Uterus (tissue), 4 donors: ENCODE results near the gene UBE2N. TPM values are rescaled to one million over a fixed set of nuclear protein-coding genes. Genes with fewer than 3 reads are reported as not detected.

ENCODE experiments used
- DNase-seq, 2 donors: peaks; one replicate each; pipeline ENCODE4 v3.0.0-alpha.2; 2019 to 2020
- H3K27ac ChIP-seq, 2 donors: fragments of 200-600 bp; sonication (generic); 1 replicate in 1 of 2; 2 replicates in 1 of 2; pipeline ENCODE4 v1.5.1; 2016 to 2018
- H3K27me3 ChIP-seq, 2 donors: fragments of 200-600 bp; sonication (generic); one replicate each; pipeline ENCODE4 v1.5.1; 2018 to 2019; ENCODE audit warnings: control low read depth in 1 of 2
- H3K36me3 ChIP-seq, 2 donors: fragments of 200-600 bp; sonication (generic); one replicate each; pipeline ENCODE4 v1.5.1; 2019; ENCODE audit warnings: control low read depth in 1 of 2
- H3K4me1 ChIP-seq, 2 donors: fragments of 200-600 bp; sonication (generic); one replicate each; pipeline ENCODE4 v1.5.1; 2018 to 2019; ENCODE audit warnings: control low read depth in 1 of 2
- H3K4me3 ChIP-seq, 2 donors: fragments of 200-600 bp; sonication (generic); 1 replicate in 1 of 2; 2 replicates in 1 of 2; pipeline ENCODE4 v1.5.1; 2018 to 2019; ENCODE audit warnings: mild to moderate bottlenecking in 1 of 2
- H3K9me3 ChIP-seq, 2 donors: fragments of 200-600 bp; sonication (generic); one replicate each; pipeline ENCODE4 v1.5.1; 2019; ENCODE audit warnings: control low read depth in 1 of 2
- CTCF ChIP-seq, 4 experiments: fragments of 200-600 bp in 2 of 4; fragments of 450-650 bp in 2 of 4; sonication (generic) in 2 of 4; IDR thresholded peaks; one replicate each; pipeline ENCODE4 v1.5.1; 2016 to 2019; ENCODE audit warnings: antibody characterized with exemption in 4 of 4, mild to moderate bottlenecking in 2 of 4, moderate library complexity in 1 of 4
- POLR2A ChIP-seq, 2 donors: fragments of 450-650 bp; IDR thresholded peaks; one replicate each; pipeline ENCODE4 v1.6.1; 2016; ENCODE audit warnings: antibody characterized with exemption in 2 of 2, mild to moderate bottlenecking in 1 of 2, moderate library complexity in 1 of 2
- intact Hi-C: fragments of 100-400 bp; cut with DNase I; formaldehyde crosslinking; loops from one replicate; pipeline ENCODE4 v1.15.1; 2023; ENCODE audit warnings: low total_unique reads
- total RNA-seq, 4 donors: library from RNA; depleted of rRNA in 3 of 4; stranded (reverse); fragments of >200 nt in 3 of 4; gene quantifications; one replicate each; pipeline versions ENCODE4 v1.1.0 to v1.2.4, GENCODE V29; 2014 to 2023
- donor health status: DM: yes; HTN: yes; CAD: no.

The UBE2N gene
- total RNA-seq, 4 donors from 2014 or later, result 22.4 to 102 (median 31.4) TPM

GRCh38 chr12:93447555-93448290, 6.0 kb upstream of the UBE2N start:
- Histone ChIP-seq H3K4me1 (no peaks in the 10 kb centered on the region), H3K27ac (no peak overlapping the region), H3K27me3 (no peaks in the 10 kb centered on the region), H3K9me3 (no peaks in the 10 kb centered on the region), H3K36me3 (no peaks in the 10 kb centered on the region), H3K4me3 (no peak overlapping the region)
- no peak for DNase-seq
- intact Hi-C loops, result no loop called here
- no peak for TF ChIP-seq POLR2A (IDR thresholded peaks at IDR 0.05)
- TF ChIP-seq CTCF (IDR thresholded peaks at IDR 0.05), result no peak

- DNase-seq, result no peak
- no peak overlapping the region for H3K27ac ChIP-seq
- no peaks in the 10 kb centered on the region for H3K36me3 ChIP-seq
- intact Hi-C loops, result no loop called here
- H3K4me3 ChIP-seq, result no peak overlapping the region
- no peak for TF ChIP-seq POLR2A (IDR thresholded peaks at IDR 0.05)
- no peak for TF ChIP-seq CTCF (IDR thresholded peaks at IDR 0.05)
- peaks cover 0 to 9% of the 10 kb centered on the region in 2 donors for H3K4me1 ChIP-seq
- H3K27me3 ChIP-seq, result no peaks in the 10 kb centered on the region
- H3K9me3 ChIP-seq, result no peaks in the 10 kb centered on the region
Measured at GRCh38 chr12:93443576-93443975, 1.8 kb upstream of the UBE2N start.

GRCh38 chr12:93442411-93443340, 929 bp upstream of the UBE2N start:
- Histone ChIP-seq H3K27me3 (no peaks in the 10 kb centered on the region), H3K4me1 (peaks cover 0 to 9% of the 10 kb centered on the region in 2 donors), H3K36me3 (no peaks in the 10 kb centered on the region), H3K9me3 (no peaks in the 10 kb centered on the region), H3K4me3 (peak overlapping the region; percentile 58 to 100), H3K27ac (peak overlapping the region; percentile 84 to 97)
- TF ChIP-seq CTCF (IDR thresholded peaks at IDR 0.05), result no peak
- no peak for TF ChIP-seq POLR2A (IDR thresholded peaks at IDR 0.05)
- intact Hi-C loops, result no loop called here
- DNase-seq, result no peak

GRCh38 chr12:93441081-93441616, 598 bp downstream of the UBE2N start:
- H3K36me3 ChIP-seq, result no peaks in the 10 kb centered on the region
- peak overlapping the region; percentile 84 to 97 for H3K27ac ChIP-seq
- H3K4me3 ChIP-seq, result peak overlapping the region; percentile 58 to 100
- TF ChIP-seq CTCF (IDR thresholded peaks at IDR 0.05) (no peak), POLR2A (IDR thresholded peaks at IDR 0.05) (no peak)
- peak; percentile 18 to 42 for DNase-seq
- peaks cover 0 to 9% of the 10 kb centered on the region in 2 donors for H3K4me1 ChIP-seq
- H3K9me3 ChIP-seq, result no peaks in the 10 kb centered on the region
- H3K27me3 ChIP-seq, result no peaks in the 10 kb centered on the region
- intact Hi-C loops, result no loop called here
